ENCODE measurements around the gene N4BP2L2.

GRCh38 chr13:32496599-32497160 is 41.9 kb downstream of the N4BP2L2 start:
- TF ChIP-seq EZH2 (IDR thresholded peaks at IDR 0.05; ENCODE audit: insufficient read depth, poor library complexity, severe bottlenecking): no peak
- no peak for TF ChIP-seq EZH2phosphoT487 (IDR thresholded peaks at IDR 0.05; ENCODE audit: insufficient read depth, low read depth)

All from GM23248 (cell line).